ENCODE data around the gene S100A13. TPM values are rescaled to one million over a fixed set of nuclear protein-coding genes. Genes with fewer than 3 reads are reported as not detected.

S100A13 gene
- total and polyA plus RNA-seq, 9 of the 15 experiments (the other 6 are each of a cell fraction or from before 2014, with no cell fraction given) = 41.9 to 129 (median 58.0) TPM

DNA sequence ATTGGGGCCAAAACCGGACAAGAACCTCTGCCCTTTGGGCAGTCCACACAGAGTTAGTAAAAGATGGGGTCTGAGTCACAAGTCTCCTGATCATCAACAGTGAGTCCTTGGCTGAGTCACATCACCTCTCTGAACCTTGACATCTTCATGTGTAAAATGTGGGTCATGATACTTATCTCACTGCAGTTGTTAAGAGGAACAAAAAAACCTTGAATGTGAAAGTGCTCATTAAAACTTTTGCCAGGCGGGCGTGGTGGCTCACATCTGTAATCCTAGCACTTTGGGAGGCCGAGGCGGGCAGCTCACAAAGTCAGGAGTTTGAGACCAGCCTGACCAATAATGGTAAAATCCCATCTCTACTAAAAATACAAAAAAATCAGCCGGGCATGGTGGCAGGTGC, 30.1 kb downstream of the S100A13 start (continued):
- TF ChIP-seq JUN (IDR thresholded peaks at IDR 0.05; ENCODE audit: borderline replicate concordance, low read depth, low read length) = peak; percentile 90
- TF ChIP-seq JUN (CRISPR knock-in tag; IDR thresholded peaks at IDR 0.05; ENCODE audit: borderline replicate concordance) = no peak
- TF ChIP-seq ARID2 (IDR thresholded peaks at IDR 0.05) = no peak
- TF ChIP-seq, protein P1, sequence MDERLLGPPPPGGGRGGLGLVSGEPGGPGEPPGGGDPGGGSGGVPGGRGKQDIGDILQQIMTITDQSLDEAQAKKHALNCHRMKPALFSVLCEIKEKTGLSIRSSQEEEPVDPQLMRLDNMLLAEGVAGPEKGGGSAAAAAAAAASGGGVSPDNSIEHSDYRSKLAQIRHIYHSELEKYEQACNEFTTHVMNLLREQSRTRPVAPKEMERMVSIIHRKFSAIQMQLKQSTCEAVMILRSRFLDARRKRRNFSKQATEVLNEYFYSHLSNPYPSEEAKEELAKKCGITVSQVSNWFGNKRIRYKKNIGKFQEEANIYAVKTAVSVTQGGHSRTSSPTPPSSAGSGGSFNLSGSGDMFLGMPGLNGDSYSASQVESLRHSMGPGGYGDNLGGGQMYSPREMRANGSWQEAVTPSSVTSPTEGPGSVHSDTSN (CRISPR knock-in tag; IDR thresholded peaks at IDR 0.05; ENCODE audit: low read depth) = no peak
- TF ChIP-seq, protein P1 (tag; conservative IDR thresholded peaks at IDR 0.05; ENCODE audit: low read depth) = no peak
- TF ChIP-seq NCOA1 (IDR thresholded peaks at IDR 0.05; ENCODE audit: low read depth) = no peak
- TF ChIP-seq BHLHE40 (IDR thresholded peaks at IDR 0.05; ENCODE audit: low read length) = peak; percentile 28; the same call in 1 of the 2 replicates
- TF ChIP-seq DIDO1 (tag; IDR thresholded peaks at IDR 0.05; ENCODE audit: low read depth) = no peak
- TF ChIP-seq NR2C1 (IDR thresholded peaks at IDR 0.05) = no peak
- peak; percentile 74 for TF ChIP-seq NR2C1 (tag; IDR thresholded peaks at IDR 0.05)
- TF ChIP-seq HMGN3 (IDR thresholded peaks at IDR 0.05; ENCODE audit: borderline replicate concordance, extremely low read depth, insufficient read length, low read depth, low read length) = no peak
- TF ChIP-seq ZNF707 (CRISPR knock-in tag; conservative IDR thresholded peaks at IDR 0.05) = no peak
- TF ChIP-seq, protein P2, sequence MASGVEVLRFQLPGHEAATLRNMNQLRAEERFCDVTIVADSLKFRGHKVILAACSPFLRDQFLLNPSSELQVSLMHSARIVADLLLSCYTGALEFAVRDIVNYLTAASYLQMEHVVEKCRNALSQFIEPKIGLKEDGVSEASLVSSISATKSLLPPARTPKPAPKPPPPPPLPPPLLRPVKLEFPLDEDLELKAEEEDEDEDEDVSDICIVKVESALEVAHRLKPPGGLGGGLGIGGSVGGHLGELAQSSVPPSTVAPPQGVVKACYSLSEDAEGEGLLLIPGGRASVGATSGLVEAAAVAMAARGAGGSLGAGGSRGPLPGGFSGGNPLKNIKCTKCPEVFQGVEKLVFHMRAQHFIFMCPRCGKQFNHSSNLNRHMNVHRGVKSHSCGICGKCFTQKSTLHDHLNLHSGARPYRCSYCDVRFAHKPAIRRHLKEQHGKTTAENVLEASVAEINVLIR (CRISPR knock-in tag; IDR thresholded peaks at IDR 0.05) = no peak
- no peak for TF ChIP-seq SIRT6 (IDR thresholded peaks at IDR 0.05; ENCODE audit: low read depth, low read length)
- no peak for TF ChIP-seq CHD1 (IDR thresholded peaks at IDR 0.05; ENCODE audit: low read length)
- no peak for TF ChIP-seq HNRNPK (IDR thresholded peaks at IDR 0.05; ENCODE audit: low read depth, low read length, poor library complexity, severe bottlenecking)
- TF ChIP-seq, protein P3, sequence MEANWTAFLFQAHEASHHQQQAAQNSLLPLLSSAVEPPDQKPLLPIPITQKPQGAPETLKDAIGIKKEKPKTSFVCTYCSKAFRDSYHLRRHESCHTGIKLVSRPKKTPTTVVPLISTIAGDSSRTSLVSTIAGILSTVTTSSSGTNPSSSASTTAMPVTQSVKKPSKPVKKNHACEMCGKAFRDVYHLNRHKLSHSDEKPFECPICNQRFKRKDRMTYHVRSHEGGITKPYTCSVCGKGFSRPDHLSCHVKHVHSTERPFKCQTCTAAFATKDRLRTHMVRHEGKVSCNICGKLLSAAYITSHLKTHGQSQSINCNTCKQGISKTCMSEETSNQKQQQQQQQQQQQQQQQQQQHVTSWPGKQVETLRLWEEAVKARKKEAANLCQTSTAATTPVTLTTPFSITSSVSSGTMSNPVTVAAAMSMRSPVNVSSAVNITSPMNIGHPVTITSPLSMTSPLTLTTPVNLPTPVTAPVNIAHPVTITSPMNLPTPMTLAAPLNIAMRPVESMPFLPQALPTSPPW (CRISPR knock-in tag; IDR thresholded peaks at IDR 0.05) = 0 out of 2 replicates have a peak, but pooled peaks have one; percentile 15
- TF ChIP-seq FOXJ2 (tag; IDR thresholded peaks at IDR 0.05) = no peak
- no peak for TF ChIP-seq ZNF644 (tag; IDR thresholded peaks at IDR 0.05; ENCODE audit: low read depth)
- TF ChIP-seq, protein P4, sequence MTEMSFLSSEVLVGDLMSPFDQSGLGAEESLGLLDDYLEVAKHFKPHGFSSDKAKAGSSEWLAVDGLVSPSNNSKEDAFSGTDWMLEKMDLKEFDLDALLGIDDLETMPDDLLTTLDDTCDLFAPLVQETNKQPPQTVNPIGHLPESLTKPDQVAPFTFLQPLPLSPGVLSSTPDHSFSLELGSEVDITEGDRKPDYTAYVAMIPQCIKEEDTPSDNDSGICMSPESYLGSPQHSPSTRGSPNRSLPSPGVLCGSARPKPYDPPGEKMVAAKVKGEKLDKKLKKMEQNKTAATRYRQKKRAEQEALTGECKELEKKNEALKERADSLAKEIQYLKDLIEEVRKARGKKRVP (CRISPR knock-in tag; IDR thresholded peaks at IDR 0.05) = no peak
- TF ChIP-seq ZEB2 (IDR thresholded peaks at IDR 0.05) = no peak
- TF ChIP-seq NFIX (CRISPR knock-in tag; IDR thresholded peaks at IDR 0.05; ENCODE audit: low read depth) = no peak
- TF ChIP-seq ZNF24 (IDR thresholded peaks at IDR 0.05) = no peak
- TF ChIP-seq, protein P5, sequence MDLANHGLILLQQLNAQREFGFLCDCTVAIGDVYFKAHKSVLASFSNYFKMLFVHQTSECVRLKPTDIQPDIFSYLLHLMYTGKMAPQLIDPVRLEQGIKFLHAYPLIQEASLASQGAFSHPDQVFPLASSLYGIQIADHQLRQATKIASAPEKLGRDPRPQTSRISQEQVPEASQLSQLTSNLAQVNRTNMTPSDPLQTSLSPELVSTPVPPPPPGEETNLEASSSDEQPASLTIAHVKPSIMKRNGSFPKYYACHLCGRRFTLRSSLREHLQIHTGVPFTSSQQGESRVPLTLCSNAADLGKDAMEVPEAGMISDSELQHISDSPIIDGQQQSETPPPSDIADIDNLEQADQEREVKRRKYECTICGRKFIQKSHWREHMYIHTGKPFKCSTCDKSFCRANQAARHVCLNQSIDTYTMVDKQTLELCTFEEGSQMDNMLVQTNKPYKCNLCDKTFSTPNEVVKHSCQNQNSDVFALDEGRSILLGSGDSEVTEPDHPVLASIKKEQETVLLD (IDR thresholded peaks at IDR 0.05) = no peak

All from K562 (cell line).